ENCODE measurements around the gene GULP1. TPM values are rescaled to one million over a fixed set of nuclear protein-coding genes. Genes with fewer than 3 reads are reported as not detected.
A peak's percentile ranks its signal among the peaks of the same experiment; 100 is the strongest.

The GULP1 gene
- total RNA-seq, 1 donor from 2014 or later = 27.6 TPM

- intact Hi-C loops (cut with DNase I) = no loop called here
- no peak for DNase-seq
These were observed 315.8 kb downstream of the GULP1 start for GRCh38 chr2:188607501-188607900.

GRCh38 chr2:188609321-188610049 is 317.8 kb downstream of the GULP1 start:
- Histone ChIP-seq H3K36me3 (no peaks in the 10 kb centered on the region), H3K4me3 (no peak overlapping the region), H3K9me3 (no peaks in the 10 kb centered on the region), H3K27ac (no peak overlapping the region), H3K27me3 (ENCODE audit: low read depth) (no peaks in the 10 kb centered on the region), H3K4me1 (no peaks in the 10 kb centered on the region)
- DNase-seq (no peak), ATAC-seq (no peak)
- intact Hi-C loops (cut with DNase I) = no loop called here
- no peak for TF ChIP-seq CTCF (IDR thresholded peaks at IDR 0.05)

More at GRCh38 chr2:188607501-188607900, 315.8 kb downstream of the GULP1 start:
- Histone ChIP-seq H3K4me3 (no peak overlapping the region), H3K9me3 (no peaks in the 10 kb centered on the region), H3K36me3 (no peaks in the 10 kb centered on the region), H3K4me1 (no peaks in the 10 kb centered on the region), H3K27ac (no peak overlapping the region), H3K27me3 (ENCODE audit: low read depth) (no peaks in the 10 kb centered on the region)
- TF ChIP-seq CTCF (IDR thresholded peaks at IDR 0.05) = no peak
- no peak for ATAC-seq

GRCh38 chr2:188610050-188610444 is 318.4 kb downstream of the GULP1 start:
- peak in 1 of 2 donors; percentile 29 for ATAC-seq
- DNase-seq = no peak
- TF ChIP-seq CTCF (IDR thresholded peaks at IDR 0.05) = no peak
- Histone ChIP-seq H3K36me3 (no peaks in the 10 kb centered on the region), H3K27me3 (ENCODE audit: low read depth) (no peaks in the 10 kb centered on the region), H3K4me1 (no peaks in the 10 kb centered on the region), H3K27ac (no peak overlapping the region), H3K9me3 (no peaks in the 10 kb centered on the region), H3K4me3 (no peak overlapping the region)
- intact Hi-C loops (cut with DNase I) = no loop called here

GRCh38 chr2:188610827-188611226 is 319.2 kb downstream of the GULP1 start:
- no peak overlapping the region for H3K4me3 ChIP-seq
- intact Hi-C loops (cut with DNase I) = no loop called here
- H3K27ac ChIP-seq = no peak overlapping the region
- no peaks in the 10 kb centered on the region for H3K9me3 ChIP-seq
- no peaks in the 10 kb centered on the region for H3K36me3 ChIP-seq
- no peak for TF ChIP-seq CTCF (IDR thresholded peaks at IDR 0.05)
- ATAC-seq = no peak
- no peak for DNase-seq
- H3K27me3 ChIP-seq (ENCODE audit: low read depth) = no peaks in the 10 kb centered on the region
- no peaks in the 10 kb centered on the region for H3K4me1 ChIP-seq

GRCh38 chr2:188619146-188619545 is 327.5 kb downstream of the GULP1 start:
- TF ChIP-seq CTCF (IDR thresholded peaks at IDR 0.05) = no peak
- no peaks in the 10 kb centered on the region for H3K4me1 ChIP-seq
- DNase-seq (no peak), ATAC-seq (peak in 1 of 2 donors; percentile 15)
- intact Hi-C loops (cut with DNase I) = no loop called here
- H3K27me3 ChIP-seq (ENCODE audit: low read depth) = no peaks in the 10 kb centered on the region
- no peak overlapping the region for H3K4me3 ChIP-seq
- H3K36me3 ChIP-seq = no peaks in the 10 kb centered on the region
- H3K9me3 ChIP-seq = no peaks in the 10 kb centered on the region
- no peak overlapping the region for H3K27ac ChIP-seq

Data from lower lobe of right lung (tissue), 2 donors.